GM20000 (cell line): ENCODE measurements around the gene GRB10.

Source experiments
- DNase-seq: peaks from one replicate; pipeline ENCODE4 v3.0.0; 2012; ENCODE audit warnings: low spot score
- TF ChIP-seq, protein P1 (sequence below): IDR thresholded peaks from 2 replicates; pipeline ENCODE4 v1.5.1; 2012; ENCODE audit warnings: mild to moderate bottlenecking, control low read depth; ENCODE audit errors: extremely low read depth, missing control alignments

Gene GRB10

DNA sequence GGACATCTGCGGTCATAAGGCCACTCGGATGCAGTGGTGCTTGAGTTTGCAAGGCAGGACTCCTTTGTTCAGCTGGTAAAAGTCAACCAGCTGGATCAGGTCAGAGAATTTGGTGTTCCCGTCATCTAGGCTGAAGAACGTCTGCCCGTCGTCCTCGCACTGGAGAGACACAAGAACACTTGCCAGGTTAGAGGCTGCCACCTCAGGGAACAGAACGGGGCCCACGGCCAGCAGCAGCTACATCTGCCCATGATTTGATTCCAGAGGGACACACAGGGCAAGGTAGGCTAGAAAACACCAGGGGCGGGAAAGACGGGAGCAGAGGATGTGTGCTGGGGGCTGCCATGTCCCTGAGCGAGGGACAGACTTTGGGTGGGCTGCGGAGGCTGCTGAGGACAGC lies 189.8 kb downstream of the GRB10 start:
- DNase-seq: no peak
- TF ChIP-seq, protein P1, sequence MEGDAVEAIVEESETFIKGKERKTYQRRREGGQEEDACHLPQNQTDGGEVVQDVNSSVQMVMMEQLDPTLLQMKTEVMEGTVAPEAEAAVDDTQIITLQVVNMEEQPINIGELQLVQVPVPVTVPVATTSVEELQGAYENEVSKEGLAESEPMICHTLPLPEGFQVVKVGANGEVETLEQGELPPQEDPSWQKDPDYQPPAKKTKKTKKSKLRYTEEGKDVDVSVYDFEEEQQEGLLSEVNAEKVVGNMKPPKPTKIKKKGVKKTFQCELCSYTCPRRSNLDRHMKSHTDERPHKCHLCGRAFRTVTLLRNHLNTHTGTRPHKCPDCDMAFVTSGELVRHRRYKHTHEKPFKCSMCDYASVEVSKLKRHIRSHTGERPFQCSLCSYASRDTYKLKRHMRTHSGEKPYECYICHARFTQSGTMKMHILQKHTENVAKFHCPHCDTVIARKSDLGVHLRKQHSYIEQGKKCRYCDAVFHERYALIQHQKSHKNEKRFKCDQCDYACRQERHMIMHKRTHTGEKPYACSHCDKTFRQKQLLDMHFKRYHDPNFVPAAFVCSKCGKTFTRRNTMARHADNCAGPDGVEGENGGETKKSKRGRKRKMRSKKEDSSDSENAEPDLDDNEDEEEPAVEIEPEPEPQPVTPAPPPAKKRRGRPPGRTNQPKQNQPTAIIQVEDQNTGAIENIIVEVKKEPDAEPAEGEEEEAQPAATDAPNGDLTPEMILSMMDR: no peak

DNA sequence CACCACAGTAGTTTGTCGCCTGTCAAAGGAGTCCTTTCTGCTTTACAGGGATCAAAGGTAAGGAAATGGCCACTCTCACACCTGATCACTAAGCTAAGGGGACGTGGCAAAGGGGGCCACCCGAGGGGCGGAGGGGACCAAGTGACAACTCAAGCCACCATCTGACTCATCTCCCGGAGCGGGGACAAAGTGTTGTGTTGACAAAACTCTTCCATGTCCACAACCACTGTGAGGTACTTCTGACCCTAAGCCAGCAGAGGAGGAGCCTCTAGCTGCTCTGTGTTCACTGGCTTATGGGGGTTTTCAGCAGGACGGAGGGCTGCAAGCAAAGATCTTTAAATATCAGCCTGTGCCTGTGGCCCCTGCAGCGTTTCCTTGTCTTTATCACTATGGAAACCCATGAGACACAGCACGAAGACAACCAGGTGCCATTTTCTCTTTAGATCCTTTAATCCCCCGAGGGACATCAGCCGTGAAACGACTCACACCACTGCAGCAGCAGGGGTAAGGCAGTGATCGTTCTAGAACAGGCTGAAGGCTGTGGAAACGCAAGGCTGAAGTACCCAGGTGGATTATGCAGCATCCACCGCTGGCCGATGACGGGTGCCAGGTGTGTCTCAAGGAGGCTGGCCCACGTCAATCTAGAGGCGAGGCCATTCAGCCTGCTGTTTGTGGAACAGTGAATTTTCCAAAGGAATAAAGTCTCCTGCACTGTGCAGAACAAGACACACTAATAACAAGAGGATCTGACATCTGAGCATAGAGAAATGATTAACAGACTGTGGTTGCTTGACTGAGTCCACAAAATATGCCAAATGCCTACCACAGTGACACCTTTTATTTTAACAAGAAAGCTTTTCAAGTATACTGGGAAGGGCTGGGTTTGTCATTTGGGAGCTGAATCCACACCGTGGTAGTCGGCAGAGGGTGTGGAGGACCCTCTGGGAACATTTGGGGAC lies 190.9 kb downstream of the GRB10 start:
- TF ChIP-seq, protein P1: no peak
- no peak for DNase-seq

DNA sequence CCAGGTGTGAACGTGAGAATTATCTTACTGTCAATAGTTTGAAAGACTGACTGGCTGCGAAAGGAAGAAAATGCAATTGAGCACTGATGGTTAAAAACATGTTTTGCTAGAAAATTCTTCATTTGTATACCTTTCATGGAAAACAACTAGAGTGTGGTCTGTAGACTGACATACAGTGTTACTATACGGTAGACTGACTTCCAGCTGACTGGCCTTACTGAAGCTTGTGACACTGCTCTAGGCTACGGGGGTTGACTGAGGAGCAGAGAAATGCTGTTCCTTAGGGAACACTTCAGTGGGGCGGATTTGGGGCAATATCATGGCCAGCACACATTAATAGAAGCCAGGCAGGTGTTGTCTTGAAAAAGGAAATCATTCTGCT lies 191.6 kb downstream of the GRB10 start:
- TF ChIP-seq, protein P1: no peak
- DNase-seq: no peak

DNA sequence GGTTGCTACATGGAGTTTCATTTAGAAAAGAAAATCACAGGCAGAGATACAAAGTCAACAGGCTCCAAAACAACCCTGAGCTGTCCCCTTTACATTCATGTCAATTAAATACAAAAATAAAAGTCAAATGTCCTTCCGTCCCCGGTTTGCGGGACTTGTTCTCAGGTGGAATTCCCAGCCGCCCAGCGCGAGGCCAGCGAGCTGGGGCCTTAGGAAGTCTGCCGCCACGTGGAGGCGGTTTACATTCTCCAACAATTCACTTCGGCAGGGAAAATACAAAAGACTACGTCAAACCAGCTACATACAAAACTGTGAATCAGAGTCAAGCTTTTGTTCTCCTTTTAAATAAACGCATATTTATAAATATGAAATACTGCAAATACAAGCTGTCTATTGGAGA lies 192.2 kb downstream of the GRB10 start:
- DNase-seq: no peak
- TF ChIP-seq, protein P1: no peak

DNA sequence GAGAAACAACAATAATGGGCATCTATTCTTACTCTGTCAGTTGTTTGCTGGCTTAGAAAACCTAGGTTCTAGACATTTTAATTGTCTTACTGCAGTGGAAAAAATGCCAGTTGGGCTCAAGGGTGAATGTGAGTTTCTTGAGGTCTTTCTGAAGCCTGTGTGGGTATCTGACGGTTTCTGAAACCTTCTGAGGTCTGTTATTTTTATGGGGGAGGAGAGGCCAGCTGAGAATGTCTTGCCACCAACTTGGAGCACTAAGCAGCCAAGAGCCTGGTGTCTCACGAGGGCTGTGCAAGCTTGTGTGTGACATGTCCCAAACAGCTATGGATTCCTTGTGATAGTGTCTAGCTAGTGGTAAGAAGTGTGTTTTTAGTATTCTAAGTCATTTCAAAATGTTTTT lies 193.3 kb downstream of the GRB10 start:
- DNase-seq: no peak
- TF ChIP-seq, protein P1: no peak

DNA sequence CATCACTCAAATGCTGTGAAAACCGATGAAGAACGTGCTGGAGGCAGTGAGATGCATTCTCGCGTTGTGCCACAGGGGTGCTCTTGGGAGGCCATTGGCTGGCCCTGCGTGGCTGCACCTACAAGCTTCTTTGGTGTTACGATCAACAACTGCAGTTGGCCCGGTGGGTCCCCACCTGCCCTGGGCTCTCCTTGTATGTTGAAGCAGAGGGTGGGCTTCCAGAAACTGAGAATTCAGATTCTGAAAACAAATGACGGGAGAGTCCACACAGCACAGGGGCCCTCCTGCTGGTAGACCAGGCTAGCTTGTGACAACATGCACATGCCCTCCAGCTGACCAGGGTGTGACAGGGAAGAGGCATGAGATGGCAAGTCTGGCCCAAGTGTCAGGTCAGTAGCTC lies 193.8 kb downstream of the GRB10 start:
- no peak for DNase-seq
- TF ChIP-seq, protein P1: no peak

DNA sequence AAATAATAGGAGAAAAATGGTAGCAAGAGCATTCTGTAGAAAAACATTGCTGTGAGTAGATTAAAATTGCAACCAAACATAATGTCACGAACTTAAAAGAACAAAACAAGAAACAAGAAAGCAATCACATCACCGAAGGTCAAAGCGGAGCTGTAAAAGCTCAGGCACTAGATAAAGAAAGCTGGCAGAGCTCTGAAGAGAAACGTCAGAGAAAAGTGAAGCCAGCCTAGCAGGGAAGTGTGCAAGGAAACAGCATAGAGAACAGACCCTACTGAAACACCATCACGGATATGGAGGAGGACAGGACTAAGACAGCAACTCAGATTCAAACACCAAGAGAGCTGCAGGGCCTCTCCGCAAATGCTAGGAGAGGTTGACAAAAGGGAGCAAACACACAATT lies 195.0 kb downstream of the GRB10 start:
- TF ChIP-seq, protein P1: no peak

More for the DNA sequence above, 195.0 kb downstream of the GRB10 start:
- no peak for DNase-seq
